NB4 (cell line): Measurements from ENCODE around the gene OR10V1.

Source experiments
- DNase-seq: peaks from one replicate; pipeline ENCODE4 v3.0.0; 2010; ENCODE audit warnings: low read depth
- H3K4me3 ChIP-seq: one replicate; pipeline ENCODE4 v1.5.1; 2011; ENCODE audit warnings: mild to moderate bottlenecking, low read depth, low read length, moderate library complexity
- MYC ChIP-seq: IDR thresholded peaks from 2 replicates; pipeline ENCODE4 v1.6.1; 2011; ENCODE audit warnings: low read depth, low read length
- POLR2A ChIP-seq: IDR thresholded peaks from 2 replicates; pipeline ENCODE4 v1.6.1; 2011; ENCODE audit warnings: mild to moderate bottlenecking; ENCODE audit not compliant: insufficient read length; ENCODE audit errors: extremely low read depth
- TF ChIP-seq, protein P1 (sequence below): IDR thresholded peaks from 2 replicates; pipeline ENCODE4 v1.6.1; 2011; ENCODE audit warnings: low read depth, low read length
- TF ChIP-seq, protein P2 (sequence below): IDR thresholded peaks from one replicate; pipeline ENCODE4 v1.5.1; 2012; ENCODE audit warnings: low read depth, low read length

Gene OR10V1

DNA sequence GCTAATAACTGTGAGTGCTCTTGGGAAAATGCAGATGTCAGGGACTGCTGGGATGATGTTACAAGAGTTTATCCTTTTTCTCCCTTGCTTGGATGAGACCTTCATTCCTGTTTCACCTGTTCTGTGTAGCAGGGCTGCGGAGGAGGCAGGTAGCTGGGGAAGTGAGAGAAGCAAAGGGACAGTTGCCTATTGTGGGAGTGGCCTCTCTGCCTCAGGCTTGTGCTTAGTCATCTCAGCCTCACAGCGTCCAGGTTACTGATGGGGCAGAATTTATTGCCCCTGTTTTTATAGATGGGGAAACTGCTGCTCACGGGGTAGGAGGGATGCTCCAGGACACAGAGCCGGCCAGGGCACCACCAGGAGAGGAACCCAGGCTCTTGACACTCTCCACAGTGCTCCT is 43.2 kb upstream of the OR10V1 start:
- H3K4me3 ChIP-seq, result no peak overlapping the region
- peak; percentile 56 for DNase-seq
- TF ChIP-seq, protein P1, sequence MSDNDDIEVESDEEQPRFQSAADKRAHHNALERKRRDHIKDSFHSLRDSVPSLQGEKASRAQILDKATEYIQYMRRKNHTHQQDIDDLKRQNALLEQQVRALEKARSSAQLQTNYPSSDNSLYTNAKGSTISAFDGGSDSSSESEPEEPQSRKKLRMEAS, result no peak
- TF ChIP-seq, protein P2, sequence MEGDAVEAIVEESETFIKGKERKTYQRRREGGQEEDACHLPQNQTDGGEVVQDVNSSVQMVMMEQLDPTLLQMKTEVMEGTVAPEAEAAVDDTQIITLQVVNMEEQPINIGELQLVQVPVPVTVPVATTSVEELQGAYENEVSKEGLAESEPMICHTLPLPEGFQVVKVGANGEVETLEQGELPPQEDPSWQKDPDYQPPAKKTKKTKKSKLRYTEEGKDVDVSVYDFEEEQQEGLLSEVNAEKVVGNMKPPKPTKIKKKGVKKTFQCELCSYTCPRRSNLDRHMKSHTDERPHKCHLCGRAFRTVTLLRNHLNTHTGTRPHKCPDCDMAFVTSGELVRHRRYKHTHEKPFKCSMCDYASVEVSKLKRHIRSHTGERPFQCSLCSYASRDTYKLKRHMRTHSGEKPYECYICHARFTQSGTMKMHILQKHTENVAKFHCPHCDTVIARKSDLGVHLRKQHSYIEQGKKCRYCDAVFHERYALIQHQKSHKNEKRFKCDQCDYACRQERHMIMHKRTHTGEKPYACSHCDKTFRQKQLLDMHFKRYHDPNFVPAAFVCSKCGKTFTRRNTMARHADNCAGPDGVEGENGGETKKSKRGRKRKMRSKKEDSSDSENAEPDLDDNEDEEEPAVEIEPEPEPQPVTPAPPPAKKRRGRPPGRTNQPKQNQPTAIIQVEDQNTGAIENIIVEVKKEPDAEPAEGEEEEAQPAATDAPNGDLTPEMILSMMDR, result no peak
- TF ChIP-seq POLR2A, result no peak
- no peak for TF ChIP-seq MYC

- TF ChIP-seq, protein P2, result no peak
- TF ChIP-seq POLR2A, result no peak
- TF ChIP-seq, protein P1, result no peak
- TF ChIP-seq MYC, result no peak
- DNase-seq, result no peak
- H3K4me3 ChIP-seq, result peak overlapping the region; percentile 73
These were observed 42.9 kb upstream of the OR10V1 start for GRCh38 chr11:59756558-59756840.

DNA sequence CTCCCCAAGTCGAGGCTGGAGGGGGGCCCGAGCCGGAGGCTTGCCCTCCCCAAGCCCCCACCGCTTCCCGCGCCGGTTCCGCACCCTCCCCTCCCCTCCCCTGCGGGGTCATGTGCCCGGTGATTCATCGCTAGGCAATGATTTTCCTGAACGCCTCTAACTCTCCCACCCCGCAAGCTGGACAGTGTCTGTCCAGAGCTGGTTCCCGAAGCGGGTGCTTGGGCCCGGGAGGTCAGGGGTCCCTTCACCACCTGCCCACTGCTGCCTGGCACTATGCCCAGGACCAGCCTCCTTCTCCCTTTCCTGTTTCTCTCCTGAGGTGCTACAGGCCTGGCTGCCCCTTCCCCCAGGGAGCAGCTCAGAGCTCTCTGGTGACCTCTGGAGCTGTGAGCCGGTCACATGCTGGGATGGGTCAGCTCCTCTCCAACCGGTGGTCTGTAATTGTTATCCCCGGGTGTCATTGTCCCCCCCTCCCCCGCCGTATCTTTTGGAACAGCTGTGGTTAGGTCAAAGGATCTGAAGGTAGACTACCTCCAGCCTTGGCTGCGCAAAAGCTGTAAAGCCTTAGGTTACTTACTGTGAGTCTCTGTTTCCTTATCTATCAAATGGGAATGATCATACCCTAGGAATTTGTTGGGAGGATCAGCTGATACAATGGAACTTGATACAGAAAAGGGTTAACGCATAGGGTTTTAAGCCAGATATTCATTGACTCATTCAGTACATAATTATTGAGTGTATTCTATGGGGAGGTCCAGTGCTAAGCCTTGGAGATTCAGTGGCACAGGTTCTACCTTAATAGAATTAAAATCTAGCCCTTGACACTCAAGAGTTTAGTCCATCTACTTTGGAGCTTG is 42.3 kb upstream of the OR10V1 start:
- TF ChIP-seq POLR2A (no peak), MYC (no peak)
- TF ChIP-seq, protein P2, result no peak
- TF ChIP-seq, protein P1, result peak; percentile 34
- DNase-seq, result peak; percentile 76
- H3K4me3 ChIP-seq, result peak overlapping the region; percentile 73

DNA sequence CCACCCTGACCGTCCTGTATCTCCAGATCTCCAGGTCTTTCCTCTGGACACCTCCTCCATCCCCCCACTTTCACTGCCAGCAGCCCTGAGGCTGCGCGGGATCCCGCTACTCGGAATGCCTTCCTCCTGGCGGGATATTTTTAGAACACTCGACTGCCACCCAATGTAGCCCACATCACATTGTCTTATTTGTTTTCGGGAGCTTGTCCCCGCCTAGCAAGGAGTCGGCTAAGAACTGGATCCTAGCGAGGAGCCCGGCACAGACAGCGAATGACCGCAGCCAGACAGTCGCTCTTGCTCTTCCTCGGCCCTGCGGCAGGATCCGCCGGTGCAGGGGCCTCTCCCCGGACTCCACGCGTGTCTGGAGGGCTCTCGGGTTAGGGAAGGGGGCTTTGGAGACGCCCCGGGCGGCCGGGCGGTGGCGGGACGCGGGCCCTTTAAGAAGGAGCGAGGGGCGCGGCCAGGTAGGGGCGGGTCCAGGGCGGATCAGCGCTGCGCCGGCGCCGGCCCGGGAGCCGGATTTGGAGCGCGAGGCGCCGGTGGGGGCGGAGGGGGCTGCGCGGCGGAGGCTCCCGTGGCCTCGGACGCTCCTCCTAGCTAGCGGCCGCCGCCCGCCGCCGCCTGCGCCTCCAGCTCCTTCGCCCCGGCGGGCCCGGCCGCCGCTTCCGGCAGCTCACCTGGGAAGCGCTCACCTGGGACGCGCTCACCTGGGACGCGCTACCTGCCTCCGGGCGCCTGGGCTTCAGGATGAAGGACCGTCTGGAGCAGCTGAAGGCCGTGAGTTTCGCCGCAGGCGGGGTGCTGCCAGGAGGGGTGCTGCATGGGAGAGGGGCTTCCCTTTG is 41.4 kb upstream of the OR10V1 start, which contains the start of gene STX3:
STX3 (plus strand) TSS at position 518 of the 842 bp plus-strand sequence; CDS start at position 748, 230 bp downstream.
- peak; percentile 83 for DNase-seq
- H3K4me3 ChIP-seq, result peak within 1 kb of the TSS; percentile 73
- TF ChIP-seq, protein P1, result 0 out of 2 replicates have a peak, but pooled peaks have one; percentile 40
- TF ChIP-seq, protein P2, result no peak
- TF ChIP-seq MYC, result peak; percentile 21; the same call in 1 of the 2 replicates
- peak; percentile 56 for TF ChIP-seq POLR2A

DNA sequence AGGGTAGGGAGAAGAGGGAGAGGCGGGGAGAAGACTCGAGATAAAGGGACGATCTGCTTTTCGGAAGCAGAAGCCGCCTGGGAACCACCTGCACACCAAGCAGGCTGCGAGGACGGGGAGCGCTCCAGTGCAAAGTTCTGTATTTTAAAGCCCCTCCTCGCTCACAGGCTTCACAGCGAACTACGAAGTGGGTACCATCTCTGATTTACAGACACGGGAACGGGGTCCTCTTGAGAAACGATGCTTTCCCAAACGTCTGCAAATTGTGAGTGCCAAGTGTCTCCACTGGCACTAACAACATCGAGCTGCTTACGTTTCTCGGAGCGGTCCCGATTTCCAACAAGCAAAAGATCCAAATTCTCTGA is 40.8 kb upstream of the OR10V1 start:
- TF ChIP-seq, protein P2, result no peak
- TF ChIP-seq MYC (no peak), POLR2A (no peak)
- TF ChIP-seq, protein P1, result no peak; the same call in 1 of the 2 replicates
- peak; percentile 58 for DNase-seq
- H3K4me3 ChIP-seq, result peak overlapping the region; percentile 69
